HepG2 (cell line): Measurements from ENCODE around the gene HEXIM1. TPM values are rescaled to one million over a fixed set of nuclear protein-coding genes. Genes with fewer than 3 reads are reported as not detected.
A peak's percentile ranks its signal among the peaks of the same experiment; 100 is the strongest.

Experiments used
- CAMTA2 ChIP-seq: sonication (generic); formaldehyde crosslinking; IDR thresholded peaks from 2 replicates; pipeline ENCODE4 v1.4.0; 2020; ENCODE audit warnings: mild to moderate bottlenecking, missing genetic modification reagents, borderline replicate concordance
- HNRNPK ChIP-seq: fragments of 200-400 bp; formaldehyde crosslinking; IDR thresholded peaks from 2 replicates; pipeline ENCODE4 v1.6.1; 2018; ENCODE audit warnings: low read length, low read depth, moderate library complexity, mild to moderate bottlenecking; ENCODE audit not compliant: poor library complexity, severe bottlenecking
- JUNB ChIP-seq: sonication (generic); formaldehyde crosslinking; IDR thresholded peaks from 2 replicates; pipeline ENCODE4 v1.8.0; 2022; ENCODE audit warnings: missing genetic modification reagents, mild to moderate bottlenecking, borderline replicate concordance
- MAFF ChIP-seq: IDR thresholded peaks from 2 replicates; pipeline ENCODE4 v1.6.1; 2011; ENCODE audit warnings: low read depth, low read length, improper control_type of control experiment
- SAFB2 ChIP-seq: sonication (generic); formaldehyde crosslinking; IDR thresholded peaks from 2 replicates; pipeline ENCODE4 v1.5.1; 2020; ENCODE audit warnings: missing genetic modification reagents, low read depth, mild to moderate bottlenecking, borderline replicate concordance
- ZNF251 ChIP-seq: sonication (generic); formaldehyde crosslinking; IDR thresholded peaks from 2 replicates; pipeline ENCODE4 v1.9.0; 2021; ENCODE audit warnings: mild to moderate bottlenecking, missing genetic modification reagents
- ZNF879 ChIP-seq: sonication (generic); formaldehyde crosslinking; IDR thresholded peaks from 2 replicates; pipeline ENCODE4 v1.8.1; 2023; ENCODE audit warnings: missing genetic modification reagents
- polyA plus RNA-seq, 8 experiments: library from polyadenylated mRNA; depleted of rRNA in 3 of 8; stranded (reverse) in 7 of 8; unstranded in 1 of 8; fragments of >200 nt; fragmentation: Illumina TruSeq in 4 of 8; extraction: Trizol in 4 of 8; gene quantifications; 2 replicates each; pipeline versions ENCODE4 v1.2.1 to v1.2.3, GENCODE V29; 2011 to 2016; ENCODE audit warnings: low read depth in 4 of 8, missing spikeins in 1 of 8, mixed read lengths in 1 of 8; ENCODE audit not compliant: insufficient read depth in 1 of 8
- total RNA-seq, 5 experiments: library from RNA; depleted of rRNA; stranded (reverse); fragments of >200 nt; fragmentation: Illumina TruSeq; extraction: Trizol; gene quantifications; 2 replicates each; pipeline ENCODE4 v1.2.3, GENCODE V29; 2016; ENCODE audit warnings: low read depth in 1 of 5
- TF ChIP-seq, protein P1 (sequence below), 2 experiments: sonication (generic) in 1 of 2; formaldehyde crosslinking in 1 of 2; IDR thresholded peaks; 2 replicates each; pipeline versions ENCODE4 v1.5.1 to v1.6.1; 2011 to 2020; ENCODE audit warnings: borderline replicate concordance in 1 of 2, low read depth in 1 of 2, low read length in 1 of 2, mild to moderate bottlenecking in 1 of 2, missing genetic modification reagents in 1 of 2, moderate library complexity in 1 of 2
- TF ChIP-seq, protein P2 (sequence below), 2 experiments: IDR thresholded peaks; 2 replicates each; pipeline ENCODE4 v1.6.1; 2011 to 2012; ENCODE audit warnings: low read length in 2 of 2, borderline replicate concordance in 1 of 2, low read depth in 1 of 2, mild to moderate bottlenecking in 1 of 2, moderate library complexity in 1 of 2
- TF ChIP-seq, protein P3 (sequence below): sonication (generic); formaldehyde crosslinking; IDR thresholded peaks from 2 replicates; pipeline ENCODE4 v1.5.1; 2020; ENCODE audit warnings: missing genetic modification reagents, mild to moderate bottlenecking, borderline replicate concordance
- TF ChIP-seq, protein P4 (sequence below): sonication (generic); formaldehyde crosslinking; IDR thresholded peaks from 2 replicates; pipeline ENCODE4 v1.4.0; 2020; ENCODE audit warnings: mild to moderate bottlenecking, low read depth, missing genetic modification reagents
- TF ChIP-seq, protein P5 (sequence below): sonication (generic); formaldehyde crosslinking; IDR thresholded peaks from 2 replicates; pipeline ENCODE4 v1.4.0; 2020; ENCODE audit warnings: mild to moderate bottlenecking, missing genetic modification reagents
- TF ChIP-seq, protein P6 (sequence below): sonication (generic); formaldehyde crosslinking; IDR thresholded peaks from 2 replicates; pipeline ENCODE4 v1.4.0; 2020; ENCODE audit warnings: missing genetic modification reagents; ENCODE audit errors: not compliant biosample characterization
- TF ChIP-seq, protein P7 (sequence below): sonication (generic); formaldehyde crosslinking; IDR thresholded peaks from 2 replicates; pipeline ENCODE4 v1.4.0; 2020; ENCODE audit warnings: missing genetic modification reagents, borderline replicate concordance

HEXIM1 gene
- total and polyA plus RNA-seq, 2 of the 13 experiments (the other 11 are each of a cell fraction or from before 2014, with no cell fraction given), result 10.5 to 16.6 TPM

DNA sequence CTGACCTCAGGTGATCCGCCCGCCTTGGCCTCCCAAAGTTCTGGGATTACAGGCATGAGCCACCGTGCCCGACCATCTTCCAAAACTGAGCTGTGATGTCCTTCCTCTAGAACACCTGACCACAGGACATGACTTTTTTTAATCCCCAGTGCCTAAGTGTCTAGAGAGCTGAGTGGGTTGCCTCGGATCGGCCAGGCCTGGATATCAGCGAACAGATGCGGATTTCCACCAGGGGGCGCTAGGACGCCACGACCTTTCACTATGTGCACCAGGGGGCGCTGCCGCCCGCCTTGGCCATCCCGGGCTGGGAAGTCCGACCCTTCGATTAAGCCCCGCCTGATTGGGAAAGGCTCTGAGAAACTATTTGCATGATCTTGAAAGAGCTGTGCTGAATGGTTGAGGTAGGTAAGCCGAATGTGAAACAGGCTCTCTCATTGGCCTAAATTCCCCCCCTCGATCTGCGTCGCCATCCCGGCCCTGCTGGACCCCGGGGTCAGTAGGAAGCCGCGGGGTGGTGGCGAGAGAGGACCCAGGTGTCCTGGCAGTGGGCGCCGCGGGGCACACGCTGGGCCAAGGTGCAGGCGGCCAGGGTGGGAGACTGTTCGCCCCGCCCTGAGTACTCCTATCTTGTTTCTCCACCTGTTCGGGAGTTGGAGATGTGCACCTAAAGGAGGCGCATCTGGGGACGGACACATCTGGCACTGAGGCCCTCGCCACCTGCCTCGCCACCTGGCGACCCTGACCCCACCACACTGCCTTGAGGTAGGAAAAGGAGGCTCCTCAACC, 12.9 kb upstream of the HEXIM1 start, which contains the start of gene ACBD4 (continued):
- TF ChIP-seq, protein P1, sequence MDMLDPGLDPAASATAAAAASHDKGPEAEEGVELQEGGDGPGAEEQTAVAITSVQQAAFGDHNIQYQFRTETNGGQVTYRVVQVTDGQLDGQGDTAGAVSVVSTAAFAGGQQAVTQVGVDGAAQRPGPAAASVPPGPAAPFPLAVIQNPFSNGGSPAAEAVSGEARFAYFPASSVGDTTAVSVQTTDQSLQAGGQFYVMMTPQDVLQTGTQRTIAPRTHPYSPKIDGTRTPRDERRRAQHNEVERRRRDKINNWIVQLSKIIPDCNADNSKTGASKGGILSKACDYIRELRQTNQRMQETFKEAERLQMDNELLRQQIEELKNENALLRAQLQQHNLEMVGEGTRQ (IDR thresholded peaks at IDR 0.05; ENCODE audit: low read depth, low read length), result no peak
- TF ChIP-seq, protein P1 (CRISPR knock-in tag; IDR thresholded peaks at IDR 0.05; ENCODE audit: borderline replicate concordance), result peak; percentile 59; the same call in 1 of the 2 replicates
- TF ChIP-seq, protein P2, sequence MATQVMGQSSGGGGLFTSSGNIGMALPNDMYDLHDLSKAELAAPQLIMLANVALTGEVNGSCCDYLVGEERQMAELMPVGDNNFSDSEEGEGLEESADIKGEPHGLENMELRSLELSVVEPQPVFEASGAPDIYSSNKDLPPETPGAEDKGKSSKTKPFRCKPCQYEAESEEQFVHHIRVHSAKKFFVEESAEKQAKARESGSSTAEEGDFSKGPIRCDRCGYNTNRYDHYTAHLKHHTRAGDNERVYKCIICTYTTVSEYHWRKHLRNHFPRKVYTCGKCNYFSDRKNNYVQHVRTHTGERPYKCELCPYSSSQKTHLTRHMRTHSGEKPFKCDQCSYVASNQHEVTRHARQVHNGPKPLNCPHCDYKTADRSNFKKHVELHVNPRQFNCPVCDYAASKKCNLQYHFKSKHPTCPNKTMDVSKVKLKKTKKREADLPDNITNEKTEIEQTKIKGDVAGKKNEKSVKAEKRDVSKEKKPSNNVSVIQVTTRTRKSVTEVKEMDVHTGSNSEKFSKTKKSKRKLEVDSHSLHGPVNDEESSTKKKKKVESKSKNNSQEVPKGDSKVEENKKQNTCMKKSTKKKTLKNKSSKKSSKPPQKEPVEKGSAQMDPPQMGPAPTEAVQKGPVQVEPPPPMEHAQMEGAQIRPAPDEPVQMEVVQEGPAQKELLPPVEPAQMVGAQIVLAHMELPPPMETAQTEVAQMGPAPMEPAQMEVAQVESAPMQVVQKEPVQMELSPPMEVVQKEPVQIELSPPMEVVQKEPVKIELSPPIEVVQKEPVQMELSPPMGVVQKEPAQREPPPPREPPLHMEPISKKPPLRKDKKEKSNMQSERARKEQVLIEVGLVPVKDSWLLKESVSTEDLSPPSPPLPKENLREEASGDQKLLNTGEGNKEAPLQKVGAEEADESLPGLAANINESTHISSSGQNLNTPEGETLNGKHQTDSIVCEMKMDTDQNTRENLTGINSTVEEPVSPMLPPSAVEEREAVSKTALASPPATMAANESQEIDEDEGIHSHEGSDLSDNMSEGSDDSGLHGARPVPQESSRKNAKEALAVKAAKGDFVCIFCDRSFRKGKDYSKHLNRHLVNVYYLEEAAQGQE (IDR thresholded peaks at IDR 0.05; ENCODE audit: borderline replicate concordance in 1 of 2, low read depth in 1 of 2, low read length in 2 of 2), result no peak
- TF ChIP-seq SAFB2 (CRISPR knock-in tag), result peak; percentile 79
- TF ChIP-seq ZNF879 (CRISPR knock-in tag), result peak; percentile 52; the same call in 1 of the 2 replicates
- TF ChIP-seq ZNF251 (CRISPR knock-in tag), result no peak
- TF ChIP-seq, protein P3, sequence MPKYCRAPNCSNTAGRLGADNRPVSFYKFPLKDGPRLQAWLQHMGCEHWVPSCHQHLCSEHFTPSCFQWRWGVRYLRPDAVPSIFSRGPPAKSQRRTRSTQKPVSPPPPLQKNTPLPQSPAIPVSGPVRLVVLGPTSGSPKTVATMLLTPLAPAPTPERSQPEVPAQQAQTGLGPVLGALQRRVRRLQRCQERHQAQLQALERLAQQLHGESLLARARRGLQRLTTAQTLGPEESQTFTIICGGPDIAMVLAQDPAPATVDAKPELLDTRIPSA, result no peak
- TF ChIP-seq MAFF, result 0 out of 2 replicates have a peak, but pooled peaks have one; percentile 11
- TF ChIP-seq, protein P4, sequence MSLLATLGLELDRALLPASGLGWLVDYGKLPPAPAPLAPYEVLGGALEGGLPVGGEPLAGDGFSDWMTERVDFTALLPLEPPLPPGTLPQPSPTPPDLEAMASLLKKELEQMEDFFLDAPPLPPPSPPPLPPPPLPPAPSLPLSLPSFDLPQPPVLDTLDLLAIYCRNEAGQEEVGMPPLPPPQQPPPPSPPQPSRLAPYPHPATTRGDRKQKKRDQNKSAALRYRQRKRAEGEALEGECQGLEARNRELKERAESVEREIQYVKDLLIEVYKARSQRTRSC (CRISPR knock-in tag), result no peak
- TF ChIP-seq, protein P5, sequence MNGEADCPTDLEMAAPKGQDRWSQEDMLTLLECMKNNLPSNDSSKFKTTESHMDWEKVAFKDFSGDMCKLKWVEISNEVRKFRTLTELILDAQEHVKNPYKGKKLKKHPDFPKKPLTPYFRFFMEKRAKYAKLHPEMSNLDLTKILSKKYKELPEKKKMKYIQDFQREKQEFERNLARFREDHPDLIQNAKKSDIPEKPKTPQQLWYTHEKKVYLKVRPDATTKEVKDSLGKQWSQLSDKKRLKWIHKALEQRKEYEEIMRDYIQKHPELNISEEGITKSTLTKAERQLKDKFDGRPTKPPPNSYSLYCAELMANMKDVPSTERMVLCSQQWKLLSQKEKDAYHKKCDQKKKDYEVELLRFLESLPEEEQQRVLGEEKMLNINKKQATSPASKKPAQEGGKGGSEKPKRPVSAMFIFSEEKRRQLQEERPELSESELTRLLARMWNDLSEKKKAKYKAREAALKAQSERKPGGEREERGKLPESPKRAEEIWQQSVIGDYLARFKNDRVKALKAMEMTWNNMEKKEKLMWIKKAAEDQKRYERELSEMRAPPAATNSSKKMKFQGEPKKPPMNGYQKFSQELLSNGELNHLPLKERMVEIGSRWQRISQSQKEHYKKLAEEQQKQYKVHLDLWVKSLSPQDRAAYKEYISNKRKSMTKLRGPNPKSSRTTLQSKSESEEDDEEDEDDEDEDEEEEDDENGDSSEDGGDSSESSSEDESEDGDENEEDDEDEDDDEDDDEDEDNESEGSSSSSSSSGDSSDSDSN, result peak; percentile 90
- TF ChIP-seq, protein P6, sequence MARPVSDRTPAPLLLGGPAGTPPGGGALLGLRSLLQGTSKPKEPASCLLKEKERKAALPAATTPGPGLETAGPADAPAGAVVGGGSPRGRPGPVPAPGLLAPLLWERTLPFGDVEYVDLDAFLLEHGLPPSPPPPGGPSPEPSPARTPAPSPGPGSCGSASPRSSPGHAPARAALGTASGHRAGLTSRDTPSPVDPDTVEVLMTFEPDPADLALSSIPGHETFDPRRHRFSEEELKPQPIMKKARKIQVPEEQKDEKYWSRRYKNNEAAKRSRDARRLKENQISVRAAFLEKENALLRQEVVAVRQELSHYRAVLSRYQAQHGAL (CRISPR knock-in tag), result peak; percentile 59
- no peak for TF ChIP-seq JUNB (CRISPR knock-in tag)
- TF ChIP-seq CAMTA2, result no peak; the same call in 1 of the 2 replicates
- peak; percentile 31 for TF ChIP-seq HNRNPK
- TF ChIP-seq, protein P7, sequence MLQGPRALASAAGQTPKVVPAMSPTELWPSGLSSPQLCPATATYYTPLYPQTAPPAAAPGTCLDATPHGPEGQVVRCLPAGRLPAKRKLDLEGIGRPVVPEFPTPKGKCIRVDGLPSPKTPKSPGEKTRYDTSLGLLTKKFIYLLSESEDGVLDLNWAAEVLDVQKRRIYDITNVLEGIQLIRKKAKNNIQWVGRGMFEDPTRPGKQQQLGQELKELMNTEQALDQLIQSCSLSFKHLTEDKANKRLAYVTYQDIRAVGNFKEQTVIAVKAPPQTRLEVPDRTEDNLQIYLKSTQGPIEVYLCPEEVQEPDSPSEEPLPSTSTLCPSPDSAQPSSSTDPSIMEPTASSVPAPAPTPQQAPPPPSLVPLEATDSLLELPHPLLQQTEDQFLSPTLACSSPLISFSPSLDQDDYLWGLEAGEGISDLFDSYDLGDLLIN (CRISPR knock-in tag), result no peak
